Activated B cell treated with CpG ODN at 0.5 μM for 24 hours (primary cell): Measurements from ENCODE around the gene LDLR. TPM values are rescaled to one million over a fixed set of nuclear protein-coding genes. Genes with fewer than 3 reads are reported as not detected.

Experiments used
- ATAC-seq: fragments of 200-7000 bp; cut with Tn5 transposase; one replicate; pipeline ENCODE4 v1.10.0; 2021; ENCODE audit warnings: low read depth, mild to moderate bottlenecking, moderate library complexity
- CTCF ChIA-PET: fragments of 350-600 bp; sonication (Branson Sonifier 250); formaldehyde crosslinking; loops from one replicate; lab custom pipeline; 2021; ENCODE audit warnings: antibody characterized with exemption; lab: Charles Lee
- POLR2A ChIA-PET: fragments of 350-600 bp; sonication (Branson Sonifier 250); formaldehyde crosslinking; loops from one replicate; lab custom pipeline; 2021; ENCODE audit warnings: antibody characterized with exemption; lab: Charles Lee
- DNase-seq: peaks from one replicate; pipeline ENCODE4 v3.0.0; 2022
- H3K27ac Mint-ChIP-seq: one replicate; pipeline ENCODE4 v1.8.0; 2020; ENCODE audit warnings: mixed read lengths
- H3K27me3 Mint-ChIP-seq: one replicate; pipeline ENCODE4 v1.8.0; 2021; ENCODE audit warnings: mixed read lengths
- H3K36me3 Mint-ChIP-seq: one replicate; pipeline ENCODE4 v1.8.0; 2021; ENCODE audit warnings: low read depth, mixed read lengths
- H3K4me1 Mint-ChIP-seq: one replicate; pipeline ENCODE4 v1.8.0; 2021; ENCODE audit warnings: mixed read lengths
- H3K4me3 Mint-ChIP-seq: one replicate; pipeline ENCODE4 v1.8.0; 2020; ENCODE audit warnings: mild to moderate bottlenecking, mixed read lengths
- H3K9me3 Mint-ChIP-seq: one replicate; pipeline ENCODE4 v1.8.0; 2020; ENCODE audit warnings: mixed read lengths
- intact Hi-C: fragments of 100-400 bp; cut with micrococcal nuclease; formaldehyde crosslinking; loops from one replicate; pipeline ENCODE4 v1.15.1; 2024
- total RNA-seq: library from RNA; stranded (reverse); gene quantifications from 2 replicates; pipeline ENCODE4 v1.2.3, GENCODE V29; 2022
- TF ChIP-seq, protein P1 (sequence below): fragments of 200-600 bp; IDR thresholded peaks from one replicate; pipeline ENCODE4 v1.8.0; 2022; ENCODE audit warnings: antibody characterized with exemption, mild to moderate bottlenecking

The LDLR gene
- total RNA-seq, 1 donor from 2014 or later, result 20.9 TPM

DNA sequence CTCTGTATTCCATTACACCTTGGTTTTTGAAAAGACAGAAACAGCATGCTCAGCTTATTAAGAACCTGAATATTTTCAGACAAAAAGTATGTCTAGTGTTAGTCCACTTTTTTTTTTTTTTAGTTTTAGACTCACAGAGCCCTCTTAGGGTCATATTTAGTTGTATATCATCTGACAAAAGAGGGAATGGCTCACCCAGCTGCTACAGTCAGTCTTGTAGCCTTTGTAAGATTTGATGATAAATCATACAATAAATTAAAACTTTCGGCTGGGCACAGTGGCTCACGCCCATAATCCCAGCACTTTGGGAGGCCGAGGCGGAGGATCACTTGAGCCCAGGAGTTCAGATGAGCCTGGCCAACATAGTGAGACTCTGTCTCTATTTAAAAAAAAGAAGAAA lies 43.7 kb upstream of the LDLR start:
- Mint-ChIP-seq H3K36me3 (peaks cover 39% of the 10 kb centered on the region), H3K4me1 (peaks cover 49% of the 10 kb centered on the region), H3K27me3 (peaks cover 8% of the 10 kb centered on the region), H3K27ac (no peak overlapping the region), H3K9me3 (no peaks in the 10 kb centered on the region), H3K4me3 (no peak overlapping the region)
- no peak for ATAC-seq
- DNase-seq, result no peak
- POLR2A ChIA-PET, result interaction anchor here (0.6 to 1.0 kb wide), 2 partner anchors 9 to 178 kb away, joined by 3 to 5 read pairs; no protein-coding TSS in a partner anchor
- intact Hi-C loops, result no loop called here
- CTCF ChIA-PET, result interaction anchor here (0.7 to 1.7 kb wide), 2 partner anchors 12 to 81 kb away, joined by 3 to 9 read pairs; no protein-coding TSS in a partner anchor
- TF ChIP-seq, protein P1, sequence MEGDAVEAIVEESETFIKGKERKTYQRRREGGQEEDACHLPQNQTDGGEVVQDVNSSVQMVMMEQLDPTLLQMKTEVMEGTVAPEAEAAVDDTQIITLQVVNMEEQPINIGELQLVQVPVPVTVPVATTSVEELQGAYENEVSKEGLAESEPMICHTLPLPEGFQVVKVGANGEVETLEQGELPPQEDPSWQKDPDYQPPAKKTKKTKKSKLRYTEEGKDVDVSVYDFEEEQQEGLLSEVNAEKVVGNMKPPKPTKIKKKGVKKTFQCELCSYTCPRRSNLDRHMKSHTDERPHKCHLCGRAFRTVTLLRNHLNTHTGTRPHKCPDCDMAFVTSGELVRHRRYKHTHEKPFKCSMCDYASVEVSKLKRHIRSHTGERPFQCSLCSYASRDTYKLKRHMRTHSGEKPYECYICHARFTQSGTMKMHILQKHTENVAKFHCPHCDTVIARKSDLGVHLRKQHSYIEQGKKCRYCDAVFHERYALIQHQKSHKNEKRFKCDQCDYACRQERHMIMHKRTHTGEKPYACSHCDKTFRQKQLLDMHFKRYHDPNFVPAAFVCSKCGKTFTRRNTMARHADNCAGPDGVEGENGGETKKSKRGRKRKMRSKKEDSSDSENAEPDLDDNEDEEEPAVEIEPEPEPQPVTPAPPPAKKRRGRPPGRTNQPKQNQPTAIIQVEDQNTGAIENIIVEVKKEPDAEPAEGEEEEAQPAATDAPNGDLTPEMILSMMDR, result no peak

DNA sequence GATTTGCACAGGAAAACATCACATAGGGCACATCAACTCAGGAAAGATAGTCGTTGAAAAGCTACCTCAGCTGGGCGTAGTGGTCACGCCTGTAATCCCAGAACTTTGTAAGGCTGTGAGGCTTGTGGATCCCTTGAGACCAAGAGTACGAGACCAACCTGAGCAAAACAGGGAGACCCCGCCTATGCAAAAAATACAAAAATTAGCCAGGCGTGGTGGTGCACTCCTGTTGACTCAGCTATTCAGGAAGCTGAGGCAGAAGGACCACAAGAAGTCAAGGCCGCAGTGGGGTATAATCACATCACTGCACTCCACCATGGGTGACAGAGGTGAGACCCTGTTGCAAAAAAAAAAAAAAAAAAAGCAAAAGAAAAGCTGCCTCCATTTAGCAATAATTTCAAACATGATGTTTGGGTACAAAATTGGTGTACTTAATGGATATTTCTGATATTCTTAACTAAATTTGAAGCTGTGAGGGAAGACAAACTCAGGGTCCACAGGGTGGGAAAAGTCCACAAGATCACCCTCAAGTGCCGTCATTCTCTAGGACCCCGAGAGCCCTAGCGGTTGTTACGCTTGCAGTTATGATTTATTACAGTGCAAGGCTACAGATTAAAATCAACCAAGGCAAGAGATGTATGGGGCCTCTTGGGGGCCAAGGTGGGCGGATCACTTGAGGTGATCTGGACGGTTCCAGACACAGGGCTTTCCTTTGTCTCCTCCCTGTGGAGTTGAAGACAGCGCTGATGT lies 42.5 kb upstream of the LDLR start:
- Mint-ChIP-seq H3K9me3 (no peaks in the 10 kb centered on the region), H3K27ac (peak overlapping the region; percentile 41), H3K36me3 (peaks cover 30% of the 10 kb centered on the region), H3K4me1 (peaks cover 61% of the 10 kb centered on the region), H3K4me3 (peak overlapping the region; percentile 44), H3K27me3 (peaks cover 8% of the 10 kb centered on the region)
- intact Hi-C loops, result no loop called here
- ATAC-seq, result peak; percentile 16
- ChIA-PET CTCF (interaction anchor here (0.7 to 1.2 kb wide), 2 partner anchors 11 to 161 kb away, joined by 3 read pairs; no protein-coding TSS in a partner anchor), POLR2A (interaction anchor here (0.6 to 1.2 kb wide), 2 partner anchors 46 to 960 kb away, joined by 3 to 6 read pairs; no protein-coding TSS in a partner anchor)
- TF ChIP-seq, protein P1, result no peak
- DNase-seq, result no peak

DNA sequence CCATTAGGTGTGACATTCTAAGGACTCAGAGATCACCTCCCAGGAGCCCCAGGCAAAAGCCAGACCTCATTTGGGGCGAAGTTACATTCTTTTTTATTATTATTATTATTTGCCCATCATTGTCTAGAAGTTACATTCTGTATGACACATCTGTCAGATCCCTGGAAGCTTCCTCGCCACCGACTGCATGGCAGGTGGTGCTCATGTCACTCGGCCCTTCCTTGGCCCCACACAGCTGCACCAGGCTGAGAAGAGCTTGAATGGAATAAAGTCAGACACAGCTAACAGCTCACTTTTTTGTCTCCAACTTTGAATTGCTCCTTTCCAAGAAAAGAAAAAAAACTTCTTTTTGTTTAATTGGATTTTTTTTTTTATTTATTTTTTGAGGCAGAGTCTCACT lies 41.4 kb upstream of the LDLR start:
- peaks cover 72% of the 10 kb centered on the region for H3K4me1 Mint-ChIP-seq

DNA sequence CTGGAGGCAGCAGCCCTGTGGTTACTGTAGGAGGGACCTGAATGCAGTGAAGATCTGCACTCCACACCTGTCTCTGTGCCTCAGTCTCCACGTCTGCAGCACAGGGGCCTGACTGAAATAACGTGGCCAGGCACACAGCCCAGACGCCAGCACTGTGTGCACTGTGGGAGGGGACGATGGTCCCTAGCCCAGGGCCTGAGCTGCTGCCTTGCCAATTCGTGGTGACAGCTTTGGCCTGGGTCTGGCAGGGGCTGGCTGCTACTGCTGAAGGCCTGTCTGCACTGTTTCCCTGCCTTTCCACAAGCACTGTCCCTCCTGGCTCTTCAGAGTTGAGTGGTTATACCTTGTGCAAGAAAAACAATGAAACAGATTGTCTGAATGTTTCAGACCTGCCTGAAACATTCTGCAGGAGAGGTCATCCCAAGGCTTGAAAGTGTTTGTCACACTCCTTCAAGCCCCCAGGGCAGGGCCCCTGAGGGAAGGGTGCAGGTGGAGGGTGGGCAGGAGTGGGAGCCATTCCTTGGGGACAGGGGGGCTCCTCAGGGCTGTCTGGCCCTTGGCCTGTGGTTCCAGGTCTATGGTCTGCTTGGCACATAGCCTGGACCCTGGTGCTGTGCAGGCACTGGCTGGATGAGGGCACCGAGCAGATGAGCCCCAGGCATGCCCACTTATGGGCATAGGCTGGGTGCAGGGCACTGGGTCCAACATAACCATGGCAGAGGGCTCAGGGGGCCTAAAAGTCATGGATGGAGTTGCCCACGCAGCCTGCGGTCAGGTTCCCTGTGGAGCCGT lies 38.7 kb upstream of the LDLR start:
- CTCF ChIA-PET, result interaction anchor here (2.2 kb wide), 1 partner anchor 15 kb away, joined by 9 read pairs; no protein-coding TSS in a partner anchor
- no peak for ATAC-seq
- Mint-ChIP-seq H3K9me3 (no peaks in the 10 kb centered on the region), H3K27me3 (peaks cover 8% of the 10 kb centered on the region), H3K27ac (no peak overlapping the region), H3K4me1 (peaks cover 83% of the 10 kb centered on the region), H3K36me3 (peaks cover 2% of the 10 kb centered on the region), H3K4me3 (no peak overlapping the region)
- intact Hi-C loops, result no loop called here
- TF ChIP-seq, protein P1, result no peak
- no peak for DNase-seq
- POLR2A ChIA-PET, result interaction anchor here (0.6 kb wide), 3 partner anchors 10 to 215 kb away, joined by 4 to 10 read pairs (median 5); no protein-coding TSS in a partner anchor

More for the DNA sequence above, 41.4 kb upstream of the LDLR start:
- DNase-seq (no peak), ATAC-seq (no peak)
- intact Hi-C loops, result no loop called here
- TF ChIP-seq, protein P1, result no peak
- H3K27ac Mint-ChIP-seq, result no peak overlapping the region
- peaks cover 10% of the 10 kb centered on the region for H3K27me3 Mint-ChIP-seq
- peaks cover 19% of the 10 kb centered on the region for H3K36me3 Mint-ChIP-seq
- ChIA-PET CTCF (interaction anchor here (1.2 kb wide), 1 partner anchor 106 kb away, joined by 5 read pairs; no protein-coding TSS in a partner anchor), POLR2A (interaction anchor here (1.0 to 1.2 kb wide), 2 partner anchors 41 to 45 kb away, joined by 4 read pairs; partner anchors contain the start of gene LDLR)
- H3K9me3 Mint-ChIP-seq, result no peaks in the 10 kb centered on the region
- H3K4me3 Mint-ChIP-seq, result peak overlapping the region; percentile 35
